A673 (cell line): Measurements from ENCODE around the gene TPI1. TPM values are rescaled to one million over a fixed set of nuclear protein-coding genes. Genes with fewer than 3 reads are reported as not detected.
A peak's percentile ranks its signal among the peaks of the same experiment; 100 is the strongest.

Experiments
- BruUV-seq: library from RNA; stranded (reverse); fragments of 400-500 nt; replicated peaks from 2 replicates; lab custom pipeline; 2021; lab: Mats Ljungman, UMichigan
- CTCF ChIA-PET: fragments of 300-600 bp; sonication (Branson Sonifier 250); formaldehyde crosslinking; loops from one replicate; lab custom pipeline; 2022; ENCODE audit warnings: antibody characterized with exemption; lab: Charles Lee
- POLR2A ChIA-PET: fragments of 300-600 bp; sonication (Branson Sonifier 250); formaldehyde crosslinking; loops from one replicate; lab custom pipeline; 2022; ENCODE audit warnings: antibody characterized with exemption; ENCODE audit not compliant: low non-redundant PET; lab: Charles Lee
- DNase-seq: peaks from one replicate; pipeline ENCODE4 v3.0.0-alpha.2; 2015; ENCODE audit warnings: low spot score
- H3K27ac ChIP-seq: fragments of 200-600 bp; sonication (generic); 2 replicates; pipeline ENCODE4 v1.5.1; 2016; ENCODE audit warnings: mixed run types, low read depth, mild to moderate bottlenecking, mixed read lengths, antibody characterized with exemption, low read length; ENCODE audit not compliant: poor library complexity, severe bottlenecking
- H3K27me3 ChIP-seq: fragments of 200-600 bp; sonication (generic); replicated peaks from 2 replicates; pipeline ENCODE4 v1.6.1; 2017; ENCODE audit warnings: mixed run types, low read depth, mild to moderate bottlenecking, mixed read lengths, antibody characterized with exemption, low read length; ENCODE audit not compliant: insufficient read depth, poor library complexity
- H3K36me3 ChIP-seq: fragments of 200-600 bp; sonication (generic); 2 replicates; pipeline ENCODE4 v1.6.1; 2016; ENCODE audit warnings: mixed run types, mild to moderate bottlenecking, mixed read lengths, antibody characterized with exemption, low read length; ENCODE audit not compliant: insufficient read depth, poor library complexity, severe bottlenecking
- H3K4me1 ChIP-seq: fragments of 200-600 bp; sonication (generic); 2 replicates; pipeline ENCODE4 v1.6.1; 2017; ENCODE audit warnings: mixed run types, mild to moderate bottlenecking, mixed read lengths, antibody characterized with exemption, low read length; ENCODE audit not compliant: insufficient read depth, poor library complexity, severe bottlenecking
- H3K4me3 ChIP-seq: fragments of 200-600 bp; sonication (generic); 2 replicates; pipeline ENCODE4 v1.5.1; 2016; ENCODE audit warnings: low read depth, mixed run types, mild to moderate bottlenecking, mixed read lengths, low read length; ENCODE audit not compliant: poor library complexity, severe bottlenecking
- H3K9me3 ChIP-seq: fragments of 200-600 bp; sonication (generic); 2 replicates; pipeline ENCODE4 v1.6.1; 2016; ENCODE audit warnings: mixed run types, low read depth, mild to moderate bottlenecking, mixed read lengths, antibody characterized with exemption, low read length; ENCODE audit not compliant: poor library complexity, severe bottlenecking
- CTCF ChIP-seq: fragments of 300-800, 200-600 bp; sonication (generic); conservative IDR thresholded peaks from 2 replicates; pipeline ENCODE4 v1.5.1; 2017; ENCODE audit warnings: low read depth, mild to moderate bottlenecking, antibody characterized with exemption, low read length, moderate library complexity, mixed read lengths
- EZH2 ChIP-seq: fragments of 200-600 bp; sonication (generic); IDR thresholded peaks from 2 replicates; pipeline ENCODE4 v1.6.1; 2017; ENCODE audit warnings: borderline replicate concordance, low read depth, mild to moderate bottlenecking, mixed read lengths, antibody characterized with exemption, low read length; ENCODE audit not compliant: poor library complexity, severe bottlenecking
- intact Hi-C: fragments of 100-400 bp; cut with micrococcal nuclease; formaldehyde crosslinking; loops from one replicate; pipeline ENCODE4 v1.10.0; 2022; ENCODE audit not compliant: unreplicated experiment
- total RNA-seq: library from RNA; stranded (reverse); gene quantifications from 2 replicates; pipeline ENCODE4 v1.2.3, GENCODE V29; 2021

The TPI1 gene
- total RNA-seq, 1 experiment from 2014 or later, result 1,277 TPM

GRCh38 chr12:6827982-6828780 lies 39.1 kb upstream of the TPI1 start, which contains the start of gene P3H3:
Gene P3H3, plus strand, starts transcription at chr12:6828407. Its CDS starts 34 bp downstream, at chr12:6828441.
- Histone ChIP-seq H3K27me3 (no peaks in the 10 kb centered on the region), H3K4me1 (peaks cover 16% of the 10 kb centered on the region), H3K36me3 (peaks cover 22% of the 10 kb centered on the region), H3K9me3 (no peaks in the 10 kb centered on the region), H3K27ac (peak within 1 kb of the TSS; percentile 84), H3K4me3 (peak within 1 kb of the TSS; percentile 95)
- ChIA-PET POLR2A (no interaction called here), CTCF (interaction anchor here (0.9 to 1.0 kb wide), 2 partner anchors 75 to 76 kb away, joined by 3 read pairs; partner anchors contain the start of gene MLF2)
- no peak for TF ChIP-seq CTCF
- no peak for TF ChIP-seq EZH2
- peak; percentile 76 for DNase-seq
- intact Hi-C loops, result loop anchor here (5.0 kb wide), 2 partner anchors 61 to 211 kb away; partner anchors contain the start of gene PTMS
- BruUV-seq, result no TSS peak

GRCh38 chr12:6828781-6829535 lies 38.4 kb upstream of the TPI1 start:
- BruUV-seq, result TSS peak; percentile 75
- peak; percentile 33 for DNase-seq
- H3K4me1 ChIP-seq, result peaks cover 16% of the 10 kb centered on the region
- TF ChIP-seq EZH2 (no peak), CTCF (no peak)
- no peaks in the 10 kb centered on the region for H3K9me3 ChIP-seq
- intact Hi-C loops, result loop anchor here (5.0 kb wide), 2 partner anchors 62 to 212 kb away; partner anchors contain the start of gene PTMS
- CTCF ChIA-PET, result interaction anchor here (1.0 kb wide), 1 partner anchor 76 kb away, joined by 3 read pairs; the partner anchor contains the start of gene MLF2
- no peaks in the 10 kb centered on the region for H3K27me3 ChIP-seq
- H3K36me3 ChIP-seq, result peaks cover 30% of the 10 kb centered on the region
- POLR2A ChIA-PET, result no interaction called here
- peak overlapping the region; percentile 95 for H3K4me3 ChIP-seq
- peak overlapping the region; percentile 84 for H3K27ac ChIP-seq

GRCh38 chr12:6829536-6830220 lies 37.7 kb upstream of the TPI1 start:
- peaks cover 16% of the 10 kb centered on the region for H3K4me1 ChIP-seq
- no peaks in the 10 kb centered on the region for H3K9me3 ChIP-seq
- intact Hi-C loops, result loop anchor here (5.0 kb wide), 2 partner anchors 62 to 212 kb away; partner anchors contain the start of gene PTMS
- BruUV-seq, result no TSS peak
- H3K27me3 ChIP-seq, result no peaks in the 10 kb centered on the region
- H3K27ac ChIP-seq, result peak overlapping the region; percentile 84
- peak overlapping the region; percentile 95 for H3K4me3 ChIP-seq
- DNase-seq, result peak; percentile 63
- POLR2A ChIA-PET, result no interaction called here
- TF ChIP-seq CTCF, result peak; percentile 34; the same call in 1 of the 2 replicates
- no peak for TF ChIP-seq EZH2
- H3K36me3 ChIP-seq, result peaks cover 34% of the 10 kb centered on the region
- CTCF ChIA-PET, result interaction anchor here (0.5 to 1.0 kb wide), 2 partner anchors 50 to 77 kb away, joined by 3 to 4 read pairs; partner anchors contain the start of gene MLF2
